HCT116 (cell line): ENCODE data around the gene CLCN5. TPM values are rescaled to one million over a fixed set of nuclear protein-coding genes. Genes with fewer than 3 reads are reported as not detected.

ENCODE experiments used
- ATAC-seq: fragments of 200-7000 bp; cut with Tn5 transposase; 2 replicates; pipeline ENCODE4 v1.9.1; 2020; ENCODE audit warnings: mild to moderate bottlenecking, moderate library complexity
- BruUV-seq: library from RNA; stranded (reverse); fragments of 400-500 nt; replicated peaks from 2 replicates; lab custom pipeline; 2021; lab: Mats Ljungman, UMichigan
- CTCF ChIA-PET: fragments of 300-600 bp; sonication (Branson Sonifier 250); formaldehyde crosslinking; loops from one replicate; lab custom pipeline; 2021; ENCODE audit warnings: antibody characterized with exemption; lab: Charles Lee
- POLR2A ChIA-PET: fragments of 300-600, 350-600 bp; sonication (Branson Sonifier 250); formaldehyde crosslinking; loops from one replicate; lab custom pipeline; 2021; ENCODE audit warnings: antibody characterized with exemption; lab: Charles Lee
- RAD21 ChIA-PET, 2 experiments: fragments of 300-600 bp; sonication (Branson Sonifier 250); formaldehyde crosslinking; loops; one replicate each; lab custom pipeline; 2023; ENCODE audit warnings: low total read pairs in 2 of 2; ENCODE audit not compliant: uncharacterized antibody in 2 of 2, unreplicated experiment in 2 of 2, low non-redundant PET in 1 of 2; lab: Charles Lee
- DNase-seq: peaks from one replicate; pipeline ENCODE4 v3.0.0-alpha.2; 2010; ENCODE audit warnings: low read depth, low spot score
- H2AFZ ChIP-seq: fragments of 200-600 bp; shearing (Covaris generic), sonication (generic); 2 replicates; pipeline ENCODE4 v1.6.1; 2017; ENCODE audit warnings: low read depth, mixed run types, mixed read lengths, antibody characterized with exemption, low read length; ENCODE audit not compliant: poor library complexity, severe bottlenecking
- H3K27ac ChIP-seq: 2 replicates; pipeline ENCODE4 v1.5.1; 2012; ENCODE audit warnings: low read depth, low read length
- H3K27me3 ChIP-seq: fragments of 200-600 bp; sonication (generic); 2 replicates; pipeline ENCODE4 v1.6.1; 2016; ENCODE audit warnings: mixed run types, low read length, mixed read lengths; ENCODE audit not compliant: insufficient read depth
- H3K36me3 ChIP-seq, 2 experiments: fragments of 200-500 bp in 1 of 2; fragments of 200-600 bp in 1 of 2; sonication (Bioruptor generic) in 1 of 2; sonication (generic) in 1 of 2; 2 replicates each; pipeline versions ENCODE4 v1.5.1 to v1.6.1; 2014 to 2016; ENCODE audit warnings: low read length in 2 of 2, inconsistent platforms in 1 of 2, mixed read lengths in 1 of 2, mixed run types in 1 of 2; ENCODE audit not compliant: insufficient read depth in 2 of 2, control insufficient read depth in 1 of 2
- H3K4me1 ChIP-seq, 2 experiments: fragments of 200-600 bp in 1 of 2; sonication (generic) in 1 of 2; 2 replicates each; pipeline versions ENCODE4 v1.5.1 to v1.6.1; 2012 to 2017; ENCODE audit warnings: low read length in 2 of 2, inconsistent platforms in 1 of 2, mild to moderate bottlenecking in 1 of 2, mixed read lengths in 1 of 2, mixed run types in 1 of 2, moderate library complexity in 1 of 2; ENCODE audit not compliant: insufficient read depth in 2 of 2, control insufficient read depth in 1 of 2
- H3K4me2 ChIP-seq: fragments of 200-600 bp; sonication (generic); 2 replicates; pipeline ENCODE4 v1.6.1; 2017; ENCODE audit warnings: mixed run types, low read length, mixed read lengths
- H3K4me3 ChIP-seq, 2 experiments: fragments of 200-600 bp in 1 of 2; sonication (generic) in 1 of 2; replicated peaks in 1 of 2; 2 replicates each; pipeline ENCODE4 v1.5.1; 2011 to 2016; ENCODE audit warnings: low read length in 2 of 2, control low read depth in 1 of 2, low read depth in 1 of 2, mild to moderate bottlenecking in 1 of 2, mixed read lengths in 1 of 2, mixed run types in 1 of 2
- H3K79me2 ChIP-seq: fragments of 200-600 bp; sonication (generic); 2 replicates; pipeline ENCODE4 v1.6.1; 2017; ENCODE audit warnings: mild to moderate bottlenecking, mixed run types, low read length, moderate library complexity, mixed read lengths; ENCODE audit not compliant: insufficient read depth
- H3K9ac ChIP-seq: fragments of 200-600 bp; sonication (generic); 2 replicates; pipeline ENCODE4 v1.6.1; 2016; ENCODE audit warnings: low read length, mixed read lengths
- H3K9me2 ChIP-seq: fragments of 200-600 bp; sonication (generic), shearing (Covaris generic); 2 replicates; pipeline ENCODE4 v1.6.1; 2017; ENCODE audit warnings: mixed run types, mild to moderate bottlenecking, moderate library complexity; ENCODE audit not compliant: insufficient read depth
- H3K9me3 ChIP-seq, 2 experiments: fragments of 200-500 bp in 1 of 2; fragments of 200-600 bp in 1 of 2; sonication (Bioruptor generic) in 1 of 2; sonication (generic) in 1 of 2; 2 replicates each; pipeline ENCODE4 v1.6.1; 2014 to 2017; ENCODE audit warnings: low read length in 2 of 2, mixed read lengths in 2 of 2, inconsistent platforms in 1 of 2, low read depth in 1 of 2, mild to moderate bottlenecking in 1 of 2, mixed run types in 1 of 2, moderate library complexity in 1 of 2; ENCODE audit not compliant: control insufficient read depth in 1 of 2, insufficient read depth in 1 of 2
- H4K20me1 ChIP-seq: fragments of 200-600 bp; sonication (generic), shearing (Covaris generic); 2 replicates; pipeline ENCODE4 v1.6.1; 2017; ENCODE audit warnings: mixed run types, mild to moderate bottlenecking, moderate library complexity; ENCODE audit not compliant: insufficient read depth
- ATF3 ChIP-seq: IDR thresholded peaks from 2 replicates; pipeline ENCODE4 v1.6.1; 2012
- CBX3 ChIP-seq: IDR thresholded peaks from 2 replicates; pipeline ENCODE4 v1.6.1; 2012; ENCODE audit warnings: low read depth
- CTCF ChIP-seq, 3 experiments: fragments of 200-600 bp in 1 of 3; sonication (generic) in 1 of 3; IDR thresholded peaks in 2 of 3; conservative IDR thresholded peaks in 1 of 3; 2 replicates each; pipeline ENCODE4 v1.5.1; 2012 to 2017; ENCODE audit warnings: low read depth in 2 of 3, low read length in 2 of 3, antibody characterized with exemption in 1 of 3, borderline replicate concordance in 1 of 3, control low read depth in 1 of 3, mild to moderate bottlenecking in 1 of 3, mixed read lengths in 1 of 3, mixed run types in 1 of 3, moderate library complexity in 1 of 3; ENCODE audit not compliant: insufficient read depth in 1 of 3
- EGR1 ChIP-seq: IDR thresholded peaks from 2 replicates; pipeline ENCODE4 v1.6.1; 2012; ENCODE audit warnings: low read depth
- EZH2 ChIP-seq: fragments of 200-600 bp; sonication (generic); IDR thresholded peaks from 2 replicates; pipeline ENCODE4 v1.6.1; 2017; ENCODE audit warnings: antibody characterized with exemption, mixed run types
- EZH2phosphoT487 ChIP-seq: fragments of 200-600 bp; IDR thresholded peaks from 2 replicates; pipeline ENCODE4 v1.6.1; 2018; ENCODE audit warnings: antibody characterized with exemption, borderline replicate concordance
- FOSL1 ChIP-seq: IDR thresholded peaks from 2 replicates; pipeline ENCODE4 v1.6.1; 2012; ENCODE audit warnings: low read depth
- JUND ChIP-seq: IDR thresholded peaks from 2 replicates; pipeline ENCODE4 v1.6.1; 2012
- POLR2AphosphoS5 ChIP-seq: IDR thresholded peaks from 2 replicates; pipeline ENCODE4 v1.6.1; 2011; ENCODE audit warnings: mild to moderate bottlenecking, low read depth, low read length, moderate library complexity
- RAD21 ChIP-seq: IDR thresholded peaks from 2 replicates; pipeline ENCODE4 v1.6.1; 2012; ENCODE audit warnings: low read depth, mild to moderate bottlenecking
- REST ChIP-seq: IDR thresholded peaks from 2 replicates; pipeline ENCODE4 v1.6.1; 2012; ENCODE audit warnings: low read depth
- SP1 ChIP-seq: IDR thresholded peaks from 2 replicates; pipeline ENCODE4 v1.6.1; 2012; ENCODE audit warnings: low read depth
- SRF ChIP-seq: IDR thresholded peaks from 2 replicates; pipeline ENCODE4 v1.6.1; 2012; ENCODE audit warnings: low read depth
- ZBTB33 ChIP-seq: IDR thresholded peaks from 2 replicates; pipeline ENCODE4 v1.6.1; 2011; ENCODE audit warnings: mild to moderate bottlenecking, low read length, moderate library complexity; ENCODE audit not compliant: insufficient replicate concordance; ENCODE audit errors: extremely low read depth
- ZFX ChIP-seq: fragments of 450-650 bp; IDR thresholded peaks from 2 replicates; pipeline ENCODE4 v1.6.1; 2017
- intact Hi-C: fragments of 100-400 bp; cut with micrococcal nuclease; formaldehyde crosslinking; loops from 2 replicates; pipeline ENCODE4 v1.10.0; 2022
- total RNA-seq: library from RNA; stranded (reverse); gene quantifications from one replicate; pipeline ENCODE4 v1.2.1, GENCODE V29; 2021; ENCODE audit not compliant: unreplicated experiment

The CLCN5 gene
- total RNA-seq, 1 experiment from 2014 or later, result 6.1 TPM

GRCh38 chrX:49892542-49892941 is 29.9 kb upstream of the CLCN5 start (continued):
- no peak for TF ChIP-seq REST
- TF ChIP-seq CBX3, result no peak
- TF ChIP-seq, all 23 proteins: peak for 0

- H4K20me1 ChIP-seq, result no peaks in the 10 kb centered on the region
- no peaks in the 10 kb centered on the region for H3K9me3 ChIP-seq
- no peak overlapping the region for H3K4me2 ChIP-seq
- H3K4me3 ChIP-seq, result no peak overlapping the region
- no peak overlapping the region for H3K27ac ChIP-seq
- RAD21 ChIA-PET, result no interaction called here
- CTCF ChIA-PET, result no interaction called here
- no peaks in the 10 kb centered on the region for H3K9me2 ChIP-seq
- DNase-seq (no peak), ATAC-seq (no peak)
- no TSS peak for BruUV-seq
- no peaks in the 10 kb centered on the region for H3K36me3 ChIP-seq
- POLR2A ChIA-PET, result no interaction called here
- no peaks in the 10 kb centered on the region for H3K4me1 ChIP-seq
- H3K79me2 ChIP-seq, result no peaks in the 10 kb centered on the region
- H2AFZ ChIP-seq, result no peak overlapping the region
- intact Hi-C loops, result no loop called here
- H3K9ac ChIP-seq, result no peak overlapping the region
- H3K27me3 ChIP-seq, result no peaks in the 10 kb centered on the region
- TF ChIP-seq POLR2AphosphoS5 (no peak), CBX3 (no peak), SP1 (no peak), JUND (no peak), ZFX (no peak), ZBTB33 (no peak), EZH2phosphoT487 (no peak), CTCF (IDR thresholded peaks at IDR 0.05 in 2 of 3, conservative IDR thresholded peaks at IDR 0.05 in 1 of 3; ENCODE audit: borderline replicate concordance in 1 of 3, insufficient read depth in 1 of 3, low read depth in 2 of 3, low read length in 2 of 3) (no peak), SRF (no peak), EGR1 (no peak), EZH2 (no peak), FOSL1 (no peak), ATF3 (no peak), RAD21 (no peak)
Measured at GRCh38 chrX:49896951-49897350, 25.4 kb upstream of the CLCN5 start.
